ENCODE results near the gene STON1.
"Not testable (repeated sequence)": the region's sequence is repeated elsewhere in the genome, so short reads cannot be mapped to it uniquely, and the experiment has no call there.

The STON1 gene

GRCh38 chr2:48530033-48530811, at the start of gene STON1:
STON1 (plus strand) TSS chr2:48530154; CDS start chr2:48580634, 50,480 bp downstream.
- no peak for DNase-seq

- DNase-seq = no peak
Measured at GRCh38 chr2:48480526-48480925, 49.4 kb upstream of the STON1 start.

GRCh38 chr2:48482313-48482712, 47.6 kb upstream of the STON1 start:
- DNase-seq = no peak

GRCh38 chr2:48482769-48483168, 47.2 kb upstream of the STON1 start:
- DNase-seq = no peak

- DNase-seq = no peak
Measured at GRCh38 chr2:48483506-48483905, 46.4 kb upstream of the STON1 start.

- no peak for DNase-seq
Measured at GRCh38 chr2:48483916-48484315, 46.0 kb upstream of the STON1 start.

- no peak for DNase-seq
Measured at GRCh38 chr2:48488545-48488944, 41.4 kb upstream of the STON1 start.

- DNase-seq = no peak
Measured at GRCh38 chr2:48496849-48497248, 33.1 kb upstream of the STON1 start.

GRCh38 chr2:48504647-48505327, 25.2 kb upstream of the STON1 start:
- DNase-seq = no peak

GRCh38 chr2:48507111-48507510, 22.8 kb upstream of the STON1 start:
- no peak for DNase-seq

- DNase-seq = no peak
Measured at GRCh38 chr2:48508461-48509124, 21.4 kb upstream of the STON1 start.

GRCh38 chr2:48510329-48510728, 19.6 kb upstream of the STON1 start:
- no peak for DNase-seq

GRCh38 chr2:48511849-48512470, 18.0 kb upstream of the STON1 start:
- no peak for DNase-seq

GRCh38 chr2:48512571-48512970, 17.4 kb upstream of the STON1 start:
- DNase-seq = no peak

GRCh38 chr2:48514348-48515003, 15.5 kb upstream of the STON1 start:
- DNase-seq = no peak

- no peak for DNase-seq
Measured at GRCh38 chr2:48515513-48515985, 14.4 kb upstream of the STON1 start.

- DNase-seq = no peak
Measured at GRCh38 chr2:48519593-48519992, 10.4 kb upstream of the STON1 start.

- DNase-seq = not testable (repeated sequence)
Measured at GRCh38 chr2:48524756-48525155, 5.2 kb upstream of the STON1 start.

- DNase-seq = no peak
Measured at GRCh38 chr2:48525269-48525943, 4.5 kb upstream of the STON1 start.

- no peak for DNase-seq
Measured at GRCh38 chr2:48527226-48527885, 2.6 kb upstream of the STON1 start.

GRCh38 chr2:48528431-48528830, 1.5 kb upstream of the STON1 start:
- no peak for DNase-seq

GRCh38 chr2:48529194-48529593, 760 bp upstream of the STON1 start:
- no peak for DNase-seq
